ENCODE results near the gene PACRG. TPM values are rescaled to one million over a fixed set of nuclear protein-coding genes. Genes with fewer than 3 reads are reported as not detected.

Gene PACRG
- total RNA-seq, 1 experiment from 2014 or later, result 0.44 TPM

DNA sequence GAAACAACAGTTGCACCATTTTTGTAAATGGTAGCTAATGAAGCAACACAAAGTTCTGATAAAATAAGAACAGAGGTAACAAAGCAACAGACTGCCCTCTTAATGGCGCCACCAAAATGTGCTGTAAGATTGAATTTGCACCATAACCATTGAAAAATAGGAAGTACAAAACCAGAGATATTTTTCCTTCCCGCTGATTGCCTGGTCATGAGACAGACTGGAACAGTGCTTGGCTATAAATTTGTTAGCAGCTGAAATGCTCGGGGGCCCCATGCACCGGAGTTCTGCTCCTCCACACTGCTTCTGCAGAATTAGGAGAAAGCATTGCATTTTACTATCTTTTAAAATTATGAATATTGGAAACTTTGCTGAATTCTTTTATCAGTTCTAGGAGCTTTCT is 522.3 kb downstream of the PACRG start:
- Mint-ChIP-seq H3K27me3 (ENCODE audit: low read depth) (peaks cover 2% of the 10 kb centered on the region), H3K4me1 (peaks cover 32% of the 10 kb centered on the region), H3K36me3 (no peaks in the 10 kb centered on the region), H3K4me3 (no peak overlapping the region), H3K9me3 (peaks cover 10% of the 10 kb centered on the region), H3K27ac (no peak overlapping the region)
- TF ChIP-seq SOX15 (CRISPR knock-in tag; IDR thresholded peaks at IDR 0.05), result no peak
- no peak for TF ChIP-seq FOXK1 (CRISPR knock-in tag; IDR thresholded peaks at IDR 0.05)
- no peak for TF ChIP-seq IRF1 (CRISPR knock-in tag; IDR thresholded peaks at IDR 0.05)
- no peak for TF ChIP-seq E2F4 (CRISPR knock-in tag; IDR thresholded peaks at IDR 0.05; ENCODE audit: borderline replicate concordance, low read depth)
- no peak for TF ChIP-seq RELA (CRISPR knock-in tag; IDR thresholded peaks at IDR 0.05; ENCODE audit: borderline replicate concordance)
- TF ChIP-seq HMGA2 (CRISPR knock-in tag; IDR thresholded peaks at IDR 0.05), result no peak
- TF ChIP-seq, protein P1, sequence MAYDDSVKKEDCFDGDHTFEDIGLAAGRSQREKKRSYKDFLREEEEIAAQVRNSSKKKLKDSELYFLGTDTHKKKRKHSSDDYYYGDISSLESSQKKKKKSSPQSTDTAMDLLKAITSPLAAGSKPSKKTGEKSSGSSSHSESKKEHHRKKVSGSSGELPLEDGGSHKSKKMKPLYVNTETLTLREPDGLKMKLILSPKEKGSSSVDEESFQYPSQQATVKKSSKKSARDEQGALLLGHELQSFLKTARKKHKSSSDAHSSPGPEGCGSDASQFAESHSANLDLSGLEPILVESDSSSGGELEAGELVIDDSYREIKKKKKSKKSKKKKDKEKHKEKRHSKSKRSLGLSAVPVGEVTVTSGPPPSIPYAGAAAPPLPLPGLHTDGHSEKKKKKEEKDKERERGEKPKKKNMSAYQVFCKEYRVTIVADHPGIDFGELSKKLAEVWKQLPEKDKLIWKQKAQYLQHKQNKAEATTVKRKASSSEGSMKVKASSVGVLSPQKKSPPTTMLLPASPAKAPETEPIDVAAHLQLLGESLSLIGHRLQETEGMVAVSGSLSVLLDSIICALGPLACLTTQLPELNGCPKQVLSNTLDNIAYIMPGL (CRISPR knock-in tag; IDR thresholded peaks at IDR 0.05), result no peak
- TF ChIP-seq AFF4 (CRISPR knock-in tag; IDR thresholded peaks at IDR 0.05; ENCODE audit: borderline replicate concordance), result no peak
- no peak for TF ChIP-seq JAZF1 (CRISPR knock-in tag; IDR thresholded peaks at IDR 0.05)
- no peak for TF ChIP-seq ZNF396 (CRISPR knock-in tag; IDR thresholded peaks at IDR 0.05; ENCODE audit: borderline replicate concordance)
- no peak for TF ChIP-seq ZNF121 (CRISPR knock-in tag; IDR thresholded peaks at IDR 0.05)
- TF ChIP-seq TCF7 (CRISPR knock-in tag; IDR thresholded peaks at IDR 0.05; ENCODE audit: low read depth), result no peak
- no peak for TF ChIP-seq ZSCAN18 (CRISPR knock-in tag; IDR thresholded peaks at IDR 0.05)
- no peak for TF ChIP-seq ETV6 (CRISPR knock-in tag; IDR thresholded peaks at IDR 0.05)
- no peak for TF ChIP-seq NR1H2 (CRISPR knock-in tag; IDR thresholded peaks at IDR 0.05)
- CTCF ChIA-PET, result no interaction called here
- ATAC-seq (no peak), DNase-seq (ENCODE audit: low spot score) (no peak)
- POLR2A ChIA-PET, result no interaction called here

GRCh38 chr6:163252061-163252591 is 524.4 kb downstream of the PACRG start:
- Mint-ChIP-seq H3K36me3 (no peaks in the 10 kb centered on the region), H3K4me3 (no peak overlapping the region), H3K27ac (no peak overlapping the region), H3K27me3 (ENCODE audit: low read depth) (peaks cover 12% of the 10 kb centered on the region), H3K9me3 (peaks cover 3% of the 10 kb centered on the region; the same call in 1 of the 2 replicates), H3K4me1 (peaks cover 28% of the 10 kb centered on the region)
- ChIA-PET CTCF (no interaction called here), POLR2A (no interaction called here)
- TF ChIP-seq, protein P1 (CRISPR knock-in tag; IDR thresholded peaks at IDR 0.05), result no peak
- no peak for TF ChIP-seq ZNF317 (CRISPR knock-in tag; IDR thresholded peaks at IDR 0.05; ENCODE audit: borderline replicate concordance, low read depth)
- TF ChIP-seq GRHL2 (CRISPR knock-in tag; IDR thresholded peaks at IDR 0.05; ENCODE audit: insufficient replicate concordance, severe bottlenecking), result no peak
- ATAC-seq (peak; percentile 41; the same call in 1 of the 2 replicates), DNase-seq (ENCODE audit: low spot score) (no peak)
